Measurements from ENCODE around the gene AKNA. TPM values are rescaled to one million over a fixed set of nuclear protein-coding genes. Genes with fewer than 3 reads are reported as not detected.

The AKNA gene
- total RNA-seq, 1 donor from 2014 or later: 0.64 TPM

GRCh38 chr9:114359801-114360200 lies 28.0 kb downstream of the AKNA start:
- no peak for DNase-seq (ENCODE audit: low read depth in 2 of 2)

- DNase-seq (ENCODE audit: low read depth in 2 of 2): no peak
These were observed 29.9 kb downstream of the AKNA start for GRCh38 chr9:114357911-114358328.

- no peak for DNase-seq (ENCODE audit: low read depth in 2 of 2)
These were observed 30.4 kb downstream of the AKNA start for GRCh38 chr9:114357360-114357759.

- DNase-seq (ENCODE audit: low read depth in 2 of 2): no peak
These were observed 31.0 kb downstream of the AKNA start for GRCh38 chr9:114356792-114357191.

GRCh38 chr9:114355821-114356220 lies 32.0 kb downstream of the AKNA start:
- DNase-seq (ENCODE audit: low read depth in 2 of 2): no peak

- DNase-seq (ENCODE audit: low read depth in 2 of 2): no peak
These were observed 35.9 kb downstream of the AKNA start for GRCh38 chr9:114351932-114352331.

GRCh38 chr9:114350636-114351401 lies 37.0 kb downstream of the AKNA start:
- no peak for DNase-seq (ENCODE audit: low read depth in 2 of 2)

- DNase-seq (ENCODE audit: low read depth in 2 of 2): no peak
These were observed 37.9 kb downstream of the AKNA start for GRCh38 chr9:114349713-114350480.

GRCh38 chr9:114348906-114349482 lies 38.8 kb downstream of the AKNA start:
- peak in 1 of 2 donors; percentile 53 for DNase-seq (ENCODE audit: low read depth in 2 of 2)

GRCh38 chr9:114348261-114348905 lies 39.4 kb downstream of the AKNA start:
- DNase-seq (ENCODE audit: low read depth in 2 of 2): no peak

GRCh38 chr9:114347675-114348074 lies 40.1 kb downstream of the AKNA start:
- DNase-seq (ENCODE audit: low read depth in 2 of 2): no peak

GRCh38 chr9:114346146-114346545 lies 41.6 kb downstream of the AKNA start:
- no peak for DNase-seq (ENCODE audit: low read depth in 2 of 2)

GRCh38 chr9:114345493-114346065 lies 42.2 kb downstream of the AKNA start:
- no peak for DNase-seq (ENCODE audit: low read depth in 2 of 2)

GRCh38 chr9:114344692-114345091 lies 43.1 kb downstream of the AKNA start:
- no peak for DNase-seq (ENCODE audit: low read depth in 2 of 2)

- DNase-seq (ENCODE audit: low read depth in 2 of 2): no peak
These were observed 43.6 kb downstream of the AKNA start for GRCh38 chr9:114344188-114344566.

GRCh38 chr9:114343471-114344187 lies 44.2 kb downstream of the AKNA start:
- no peak for DNase-seq (ENCODE audit: low read depth in 2 of 2)

GRCh38 chr9:114342755-114343440 lies 44.9 kb downstream of the AKNA start:
- no peak for DNase-seq (ENCODE audit: low read depth in 2 of 2)

- DNase-seq (ENCODE audit: low read depth in 2 of 2): no peak
These were observed 45.8 kb downstream of the AKNA start for GRCh38 chr9:114341991-114342390.

GRCh38 chr9:114341152-114341830 lies 46.5 kb downstream of the AKNA start:
- DNase-seq (ENCODE audit: low read depth in 2 of 2): no peak
